GM18519 (cell line): ENCODE data around the gene USP17L5.
"Not testable (repeated sequence)": the region's sequence is repeated elsewhere in the genome, so short reads cannot be mapped to it uniquely, and the experiment has no call there.

ENCODE experiments used
- ATAC-seq: cut with Tn5 transposase; IDR thresholded peaks from one replicate; pipeline ENCODE4 v1.9.1; 2021; ENCODE audit warnings: mild to moderate bottlenecking, moderate library complexity; ENCODE audit not compliant: unreplicated experiment, low FRiP score

Gene USP17L5

GRCh38 chr4:9339103-9339502 is at the start of gene USP17L5:
Gene USP17L5, plus strand, starts transcription at chr4:9339403. Its CDS starts 0 bp downstream, at chr4:9339403.
- not testable (repeated sequence) for ATAC-seq

- not testable (repeated sequence) for ATAC-seq
Observed at GRCh38 chr4:9324191-9324590, 15.0 kb upstream of the USP17L5 start.

- not testable (repeated sequence) for ATAC-seq
Observed at GRCh38 chr4:9324865-9325264, 14.3 kb upstream of the USP17L5 start, which contains the start of gene USP17L24. Gene USP17L24, plus strand, starts transcription at chr4:9325165. Its CDS starts 0 bp downstream, at chr4:9325165.

GRCh38 chr4:9329611-9330010 is 9.6 kb upstream of the USP17L5 start, which contains the start of gene USP17L25:
Gene USP17L25, plus strand, starts transcription at chr4:9329911. Its CDS starts 0 bp downstream, at chr4:9329911.
- not testable (repeated sequence) for ATAC-seq

GRCh38 chr4:9334358-9334757 is 4.8 kb upstream of the USP17L5 start, which contains the start of gene USP17L26:
Gene USP17L26, plus strand, starts transcription at chr4:9334658. Its CDS starts 0 bp downstream, at chr4:9334658.
- not testable (repeated sequence) for ATAC-seq

GRCh38 chr4:9343848-9344247 is 4.6 kb downstream of the USP17L5 start, which contains the start of gene USP17L27:
Gene USP17L27, plus strand, starts transcription at chr4:9344148. Its CDS starts 0 bp downstream, at chr4:9344148.
- not testable (repeated sequence) for ATAC-seq

GRCh38 chr4:9348593-9348992 is 9.4 kb downstream of the USP17L5 start, which contains the start of gene USP17L28:
Gene USP17L28, plus strand, starts transcription at chr4:9348893. Its CDS starts 0 bp downstream, at chr4:9348893.
- ATAC-seq = not testable (repeated sequence)

GRCh38 chr4:9350866-9351265 is 11.7 kb downstream of the USP17L5 start:
- not testable (repeated sequence) for ATAC-seq

- not testable (repeated sequence) for ATAC-seq
Observed at GRCh38 chr4:9353338-9353737, 14.1 kb downstream of the USP17L5 start, which contains the start of gene USP17L29. Gene USP17L29, plus strand, starts transcription at chr4:9353638. Its CDS starts 0 bp downstream, at chr4:9353638.

- ATAC-seq = not testable (repeated sequence)
Observed at GRCh38 chr4:9362829-9363228, 23.6 kb downstream of the USP17L5 start, which contains the start of gene USP17L30. Gene USP17L30, plus strand, starts transcription at chr4:9363129. Its CDS starts 0 bp downstream, at chr4:9363129.

- ATAC-seq = not testable (repeated sequence)
Observed at GRCh38 chr4:9379881-9380280, 40.7 kb downstream of the USP17L5 start.

- ATAC-seq = not testable (repeated sequence)
Observed at GRCh38 chr4:9381012-9381534, 41.9 kb downstream of the USP17L5 start.

- ATAC-seq = no peak
Observed at GRCh38 chr4:9384126-9384525, 44.9 kb downstream of the USP17L5 start.

- ATAC-seq = not testable (repeated sequence)
Observed at GRCh38 chr4:9389001-9389400, 49.8 kb downstream of the USP17L5 start.
